Measurements from ENCODE around the gene CGB2. TPM values are rescaled to one million over a fixed set of nuclear protein-coding genes. Genes with fewer than 3 reads are reported as not detected.

CGB2 gene
- total RNA-seq, 1 donor from 2014 or later = not detected

GRCh38 chr19:49070416-49070815 is 38.7 kb downstream of the CGB2 start:
- DNase-seq = no peak

DNA sequence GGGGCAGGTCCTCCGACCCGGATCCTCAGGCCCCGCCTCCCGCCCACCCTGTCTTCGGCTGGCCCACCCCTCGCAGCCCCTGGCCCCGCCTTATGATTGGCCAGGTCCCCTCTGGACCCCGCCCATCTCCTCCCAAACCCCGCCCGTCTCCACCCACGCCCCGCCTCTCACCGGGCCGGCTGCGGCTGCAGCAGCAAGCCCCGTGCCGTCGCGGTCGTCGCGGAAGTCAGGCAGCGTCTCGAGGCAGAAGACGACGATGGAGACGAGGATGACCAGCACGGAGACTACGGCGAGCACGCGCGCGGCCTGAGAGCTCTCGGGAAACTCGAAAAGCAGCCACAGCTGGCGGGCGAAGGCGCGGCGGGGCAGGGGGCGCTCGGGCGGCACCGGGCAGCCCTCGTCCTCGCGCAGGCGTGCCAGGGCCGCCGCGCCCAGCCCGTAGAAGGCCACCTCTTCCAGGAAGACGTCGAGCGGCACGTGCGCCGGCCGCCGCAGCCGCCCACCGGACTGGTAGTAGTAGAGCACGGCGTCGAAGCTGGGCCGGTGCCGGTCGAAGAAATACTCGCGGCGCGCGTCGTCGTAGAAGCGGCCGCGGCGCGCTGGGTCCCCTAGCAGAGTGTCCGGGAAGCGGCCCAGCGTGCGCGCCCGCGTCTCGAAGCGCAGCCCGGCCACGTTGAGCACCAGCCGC is 40.3 kb downstream of the CGB2 start:
- DNase-seq = no peak

- peak; percentile 21 for DNase-seq
Observed at GRCh38 chr19:49073514-49074378, 42.1 kb downstream of the CGB2 start.

GRCh38 chr19:49074869-49075268 is 43.2 kb downstream of the CGB2 start:
- DNase-seq = peak; percentile 76

DNA sequence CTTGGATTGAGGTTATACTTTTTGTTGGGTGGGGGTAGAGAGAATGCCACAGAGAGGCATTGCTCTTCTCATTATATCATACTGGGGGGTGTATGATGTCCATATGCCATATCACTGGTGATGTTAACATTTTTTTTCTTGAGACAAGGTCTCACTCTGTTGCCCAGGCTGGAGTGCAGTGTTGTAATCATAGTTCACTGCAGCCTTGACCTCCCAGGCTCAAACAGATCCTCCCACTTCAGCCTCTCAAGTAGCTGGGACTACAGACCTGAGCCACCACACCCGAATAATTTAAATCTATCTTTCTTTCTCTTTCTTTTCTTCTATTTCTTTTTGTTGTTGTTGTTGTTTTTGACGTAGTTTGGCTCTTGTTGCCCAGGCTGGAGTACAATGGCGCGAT is 48.7 kb downstream of the CGB2 start:
- DNase-seq = no peak

- DNase-seq = no peak
Observed at GRCh38 chr19:49081273-49081672, 49.6 kb downstream of the CGB2 start.

Other genes with a start within 250 kb of the CGB2 start
- 40.7 and 56.7 TPM in 2 replicates for gene BCAT2, start 220.9 kb upstream of the CGB2 start, total RNA-seq
- 1.5 and 8.0 TPM in 2 replicates for gene HSD17B14, start 195.4 kb upstream of the CGB2 start, total RNA-seq
- gene PLEKHA4, start 163.3 kb upstream of the CGB2 start, total RNA-seq = 2.6 and 6.5 TPM in 2 replicates
- 39.2 and 59.6 TPM in 2 replicates for gene PPP1R15A, start 159.5 kb upstream of the CGB2 start, total RNA-seq
- 0.34 TPM in 1 of 2 replicates, not detected in the other for gene TULP2, start 133.1 kb upstream of the CGB2 start, total RNA-seq
- 167 and 333 TPM in 2 replicates for gene NUCB1, start 131.6 kb upstream of the CGB2 start, total RNA-seq
- gene DHDH, start 98.2 kb upstream of the CGB2 start, total RNA-seq = not detected in 2 replicates
- gene BAX, start 77.0 kb upstream of the CGB2 start, total RNA-seq = 96.8 and 134 TPM in 2 replicates
- 1,252 and 1,399 TPM in 2 replicates for gene FTL, start 66.6 kb upstream of the CGB2 start, total RNA-seq
- gene GYS1, start 38.6 kb upstream of the CGB2 start, total RNA-seq = 14.8 and 28.8 TPM in 2 replicates
- 172 and 278 TPM in 2 replicates for gene RUVBL2, start 38.0 kb upstream of the CGB2 start, total RNA-seq
- gene LHB, start 14.8 kb upstream of the CGB2 start, total RNA-seq = not detected in 2 replicates
- gene CGB3, start 7.6 kb upstream of the CGB2 start, total RNA-seq = not detected in 2 replicates
- gene CGB1, start 5.0 kb downstream of the CGB2 start, total RNA-seq = not detected in 2 replicates
- not detected in 2 replicates for gene CGB5, start 12.0 kb downstream of the CGB2 start, total RNA-seq
- gene CGB8, start 17.2 kb downstream of the CGB2 start, total RNA-seq = not detected in 2 replicates
- not detected in 2 replicates for gene CGB7, start 25.9 kb downstream of the CGB2 start, total RNA-seq
- not detected in 2 replicates for gene NTF4, start 32.9 kb downstream of the CGB2 start, total RNA-seq
- not detected in 2 replicates for gene KCNA7, start 40.8 kb downstream of the CGB2 start, total RNA-seq
- gene SNRNP70, start 53.6 kb downstream of the CGB2 start, total RNA-seq = 142 and 166 TPM in 2 replicates
- gene LIN7B, start 82.5 kb downstream of the CGB2 start, total RNA-seq = 0.56 and 0.68 TPM in 2 replicates
- gene C19orf73, start 87.3 kb downstream of the CGB2 start, total RNA-seq = 0.65 and 1.4 TPM in 2 replicates
- 4.0 and 12.9 TPM in 2 replicates for gene PPFIA3, start 87.7 kb downstream of the CGB2 start, total RNA-seq
- gene HRC, start 123.5 kb downstream of the CGB2 start, total RNA-seq = not detected in 2 replicates
- gene TRPM4, start 125.9 kb downstream of the CGB2 start, total RNA-seq = 20.9 and 25.7 TPM in 2 replicates